Measurements from ENCODE around the gene GPR75.

Gene GPR75

GRCh38 chr2:53859206-53860181 lies at the start of gene GPR75:
GPR75 (minus strand) TSS chr2:53859967; CDS start chr2:53854756, 5,211 bp downstream.
- DNase-seq = no peak

- DNase-seq = no peak
Observed at GRCh38 chr2:53907582-53907981, 47.8 kb upstream of the GPR75 start.

GRCh38 chr2:53905396-53905795 lies 45.6 kb upstream of the GPR75 start:
- DNase-seq = no peak

- DNase-seq = no peak
Observed at GRCh38 chr2:53903011-53903410, 43.2 kb upstream of the GPR75 start.

GRCh38 chr2:53901192-53901591 lies 41.4 kb upstream of the GPR75 start:
- DNase-seq = no peak

GRCh38 chr2:53896864-53897263 lies 37.1 kb upstream of the GPR75 start:
- no peak for DNase-seq

- no peak for DNase-seq
Observed at GRCh38 chr2:53886406-53887280, 26.9 kb upstream of the GPR75 start.

- DNase-seq = no peak
Observed at GRCh38 chr2:53884883-53885282, 25.1 kb upstream of the GPR75 start.

GRCh38 chr2:53881986-53882385 lies 22.2 kb upstream of the GPR75 start:
- DNase-seq = no peak

GRCh38 chr2:53881360-53881759 lies 21.6 kb upstream of the GPR75 start:
- DNase-seq = no peak

- DNase-seq = no peak
Observed at GRCh38 chr2:53880756-53881155, 21.0 kb upstream of the GPR75 start.

- no peak for DNase-seq
Observed at GRCh38 chr2:53877556-53877955, 17.8 kb upstream of the GPR75 start.

- DNase-seq = no peak
Observed at GRCh38 chr2:53877112-53877511, 17.3 kb upstream of the GPR75 start.

- no peak for DNase-seq
Observed at GRCh38 chr2:53874401-53874950, 14.7 kb upstream of the GPR75 start.

- no peak for DNase-seq
Observed at GRCh38 chr2:53867773-53868172, 8.0 kb upstream of the GPR75 start.

- no peak for DNase-seq
Observed at GRCh38 chr2:53867169-53867568, 7.4 kb upstream of the GPR75 start.

GRCh38 chr2:53865962-53866361 lies 6.2 kb upstream of the GPR75 start:
- no peak for DNase-seq

- no peak for DNase-seq
Observed at GRCh38 chr2:53865264-53865663, 5.5 kb upstream of the GPR75 start.

- no peak for DNase-seq
Observed at GRCh38 chr2:53863538-53864227, 3.9 kb upstream of the GPR75 start.

GRCh38 chr2:53861824-53862223 lies 2.1 kb upstream of the GPR75 start:
- DNase-seq = no peak

GRCh38 chr2:53856272-53856671 lies 3.5 kb downstream of the GPR75 start:
- DNase-seq = no peak

- no peak for DNase-seq
Observed at GRCh38 chr2:53854678-53855077, 5.1 kb downstream of the GPR75 start.

GRCh38 chr2:53852532-53852931 lies 7.2 kb downstream of the GPR75 start:
- no peak for DNase-seq
